ENCODE results near the gene TMEM120B.

TMEM120B gene

GRCh38 chr12:121800694-121801594 lies 88.4 kb downstream of the TMEM120B start (continued):
- TF ChIP-seq ZNF18 (tag by site-specific recombination; IDR thresholded peaks at IDR 0.05) = no peak
- TF ChIP-seq ZIC2 (tag by site-specific recombination; IDR thresholded peaks at IDR 0.05) = no peak
- no peak for TF ChIP-seq ZNF19 (tag by site-specific recombination; IDR thresholded peaks at IDR 0.05; ENCODE audit: low read depth)
- TF ChIP-seq ZNF785 (tag by site-specific recombination; IDR thresholded peaks at IDR 0.05) = no peak
- 0 out of 2 replicates have a peak, but pooled peaks have one; percentile 24 for TF ChIP-seq WT1 (tag by site-specific recombination; IDR thresholded peaks at IDR 0.05)
- no peak for TF ChIP-seq ZFP41 (tag by site-specific recombination; IDR thresholded peaks at IDR 0.05; ENCODE audit: borderline replicate concordance)
- TF ChIP-seq MYNN (tag by site-specific recombination; IDR thresholded peaks at IDR 0.05; ENCODE audit: borderline replicate concordance) = no peak
- peak; percentile 49 for TF ChIP-seq PATZ1 (tag by site-specific recombination; IDR thresholded peaks at IDR 0.05)
- 0 out of 2 replicates have a peak, but pooled peaks have one; percentile 19 for TF ChIP-seq ZFHX2 (tag by site-specific recombination; conservative IDR thresholded peaks at IDR 0.05)
- peak; percentile 95 for TF ChIP-seq ZNF335 (tag by site-specific recombination; conservative IDR thresholded peaks at IDR 0.05)
- TF ChIP-seq ZNF280C (tag by site-specific recombination; IDR thresholded peaks at IDR 0.05) = no peak
- no peak for TF ChIP-seq PBX3 (CRISPR knock-in tag; IDR thresholded peaks at IDR 0.05)
- no peak for TF ChIP-seq ZNF426 (tag by site-specific recombination; IDR thresholded peaks at IDR 0.05)
- no peak for TF ChIP-seq ZNF202 (tag by site-specific recombination; IDR thresholded peaks at IDR 0.05; ENCODE audit: borderline replicate concordance)
- no peak for TF ChIP-seq ZNF140 (tag by site-specific recombination; IDR thresholded peaks at IDR 0.05)
- no peak for TF ChIP-seq ZNF704 (tag by site-specific recombination; IDR thresholded peaks at IDR 0.05)
- TF ChIP-seq ZNF658 (tag by site-specific recombination; IDR thresholded peaks at IDR 0.05) = no peak
- TF ChIP-seq ZNF404 (tag by site-specific recombination; IDR thresholded peaks at IDR 0.05) = no peak

Measured in HEK293 (cell line).